Measurements from ENCODE around the gene MGAT4B.
A peak's percentile ranks its signal among the peaks of the same experiment; 100 is the strongest.

The MGAT4B gene

DNA sequence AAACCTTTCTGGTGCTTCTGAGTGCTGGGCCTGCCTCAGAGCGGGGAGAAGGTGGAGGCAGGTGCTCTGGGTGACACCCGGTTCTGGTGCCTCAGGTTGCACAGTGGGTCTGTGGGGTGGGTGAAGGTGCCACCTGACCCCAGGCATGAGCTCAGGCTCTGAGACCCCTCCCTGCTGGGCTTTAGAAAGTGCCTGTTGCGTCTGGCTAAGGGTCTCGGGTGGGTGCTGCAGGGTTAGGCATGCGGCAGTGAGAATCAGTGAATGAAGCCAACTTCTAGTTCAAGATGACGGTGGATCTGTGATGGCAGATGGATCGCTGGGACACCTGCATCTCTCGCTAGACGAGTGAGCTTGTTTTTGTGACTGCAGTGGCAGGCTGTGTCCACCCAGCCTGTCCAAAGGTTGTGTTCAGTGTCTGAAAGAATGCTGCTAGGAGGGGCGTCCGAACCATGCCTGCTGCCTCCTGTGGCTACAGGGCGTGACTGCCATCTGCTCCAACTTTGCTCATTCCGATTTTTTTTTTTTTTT lies 19.1 kb upstream of the MGAT4B start:
- DNase-seq, result no peak

DNA sequence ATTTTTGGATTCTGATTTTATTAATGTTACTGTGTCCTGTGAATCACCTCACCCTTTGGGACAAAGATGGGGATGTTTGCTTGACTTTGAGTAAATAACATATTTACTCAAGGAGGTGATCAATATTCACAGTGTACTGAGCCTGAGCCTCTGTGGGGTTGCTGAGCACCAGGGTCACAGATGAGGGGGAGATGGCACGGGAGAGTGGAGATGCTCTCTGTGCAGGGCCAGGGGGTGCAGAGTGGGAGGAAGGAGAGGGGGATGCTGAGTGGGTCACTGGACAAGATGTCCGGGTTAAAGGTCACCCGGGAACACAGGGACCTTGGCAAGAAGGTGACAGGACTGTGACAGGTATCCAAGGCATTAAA lies 18.1 kb upstream of the MGAT4B start:
- no peak for DNase-seq

- DNase-seq, result no peak
These were observed 17.5 kb upstream of the MGAT4B start for GRCh38 chr5:179823937-179824744.

DNA sequence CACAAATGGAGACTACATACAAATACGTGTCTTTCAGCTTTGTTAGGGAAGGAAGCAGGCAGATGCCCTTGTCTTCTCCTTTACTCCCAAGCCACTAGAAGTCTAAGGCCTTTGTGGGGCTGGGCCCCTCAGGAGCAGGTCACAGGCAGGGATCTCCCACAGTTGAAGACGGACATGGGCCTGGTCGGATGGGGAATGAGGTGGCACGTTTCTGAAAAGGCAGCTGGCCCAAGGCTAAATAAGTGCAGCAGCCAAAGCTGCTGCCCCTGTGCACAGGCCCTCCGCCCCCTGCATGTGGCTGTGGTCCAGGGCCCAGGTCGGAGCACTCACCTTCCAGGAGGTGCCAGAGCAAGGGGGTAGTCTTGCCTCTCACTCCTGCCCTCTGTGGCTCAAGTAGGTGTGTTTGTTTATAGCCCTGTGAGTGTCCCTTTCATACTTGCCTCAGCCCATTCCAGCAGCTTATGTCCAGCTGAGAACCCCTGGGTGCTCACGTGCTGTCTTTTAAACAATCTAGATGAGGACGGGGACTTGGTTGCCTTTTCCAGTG lies 15.9 kb upstream of the MGAT4B start:
- DNase-seq, result no peak

GRCh38 chr5:179822059-179822432 lies 15.4 kb upstream of the MGAT4B start:
- DNase-seq, result no peak

GRCh38 chr5:179821298-179822058 lies 14.8 kb upstream of the MGAT4B start:
- peak; percentile 92 for DNase-seq

DNA sequence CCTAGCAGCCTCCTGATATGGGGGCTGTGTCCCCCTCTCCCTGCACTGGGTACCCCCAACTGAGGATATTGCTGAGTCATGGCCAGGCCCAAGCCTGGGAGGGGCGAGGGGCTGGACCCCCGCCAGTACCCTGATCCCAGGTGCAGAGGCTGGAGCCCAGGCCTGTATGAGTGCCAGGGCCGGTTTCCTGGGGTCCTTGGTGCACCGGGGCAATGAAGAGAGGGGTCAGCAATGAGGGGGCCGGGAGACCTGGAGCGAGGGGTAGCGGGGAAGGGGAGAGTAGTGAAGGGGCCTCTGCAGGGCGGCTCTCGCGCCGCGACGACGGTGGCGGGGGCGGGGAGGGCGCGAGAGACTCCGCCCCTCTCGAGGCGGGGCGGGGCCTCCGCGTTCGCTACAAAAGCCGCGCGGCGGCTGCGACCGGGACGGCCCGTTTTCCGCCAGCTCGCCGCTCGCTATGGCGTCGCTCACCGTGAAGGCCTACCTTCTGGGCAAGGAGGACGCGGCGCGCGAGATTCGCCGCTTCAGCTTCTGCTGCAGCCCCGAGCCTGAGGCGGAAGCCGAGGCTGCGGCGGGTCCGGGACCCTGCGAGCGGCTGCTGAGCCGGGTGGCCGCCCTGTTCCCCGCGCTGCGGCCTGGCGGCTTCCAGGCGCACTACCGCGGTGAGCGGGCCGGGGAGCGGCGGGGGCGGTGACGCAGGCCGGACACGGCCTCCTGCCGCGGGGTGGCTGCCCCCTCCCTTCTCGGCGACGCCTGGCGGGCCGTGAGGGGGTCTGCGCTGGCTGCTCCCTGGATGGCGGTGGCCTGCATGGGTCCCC lies 14.0 kb upstream of the MGAT4B start, which contains the start of gene SQSTM1:
TSS of gene SQSTM1 (plus strand) at position 423 of the 815 bp plus-strand sequence. CDS start at position 455, 32 bp downstream.
- peak; percentile 86 for DNase-seq

DNA sequence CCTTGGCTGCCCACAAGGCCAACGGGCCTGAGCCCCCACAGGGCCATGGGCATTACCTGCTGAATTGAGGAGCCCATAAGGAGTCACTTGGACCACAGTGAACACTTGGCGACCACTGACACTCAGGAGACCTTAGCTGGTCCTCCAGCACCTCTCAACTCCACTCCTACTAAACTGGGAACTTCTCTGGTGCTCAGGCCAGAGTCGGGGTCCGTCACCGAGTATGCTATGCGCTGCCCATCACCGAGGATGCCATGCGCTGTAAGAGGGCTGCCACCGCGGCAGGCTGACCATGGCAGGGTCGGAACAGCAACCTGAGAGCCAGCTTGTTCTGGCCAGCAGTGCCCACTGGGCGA lies 13.4 kb upstream of the MGAT4B start:
- no peak for DNase-seq

DNA sequence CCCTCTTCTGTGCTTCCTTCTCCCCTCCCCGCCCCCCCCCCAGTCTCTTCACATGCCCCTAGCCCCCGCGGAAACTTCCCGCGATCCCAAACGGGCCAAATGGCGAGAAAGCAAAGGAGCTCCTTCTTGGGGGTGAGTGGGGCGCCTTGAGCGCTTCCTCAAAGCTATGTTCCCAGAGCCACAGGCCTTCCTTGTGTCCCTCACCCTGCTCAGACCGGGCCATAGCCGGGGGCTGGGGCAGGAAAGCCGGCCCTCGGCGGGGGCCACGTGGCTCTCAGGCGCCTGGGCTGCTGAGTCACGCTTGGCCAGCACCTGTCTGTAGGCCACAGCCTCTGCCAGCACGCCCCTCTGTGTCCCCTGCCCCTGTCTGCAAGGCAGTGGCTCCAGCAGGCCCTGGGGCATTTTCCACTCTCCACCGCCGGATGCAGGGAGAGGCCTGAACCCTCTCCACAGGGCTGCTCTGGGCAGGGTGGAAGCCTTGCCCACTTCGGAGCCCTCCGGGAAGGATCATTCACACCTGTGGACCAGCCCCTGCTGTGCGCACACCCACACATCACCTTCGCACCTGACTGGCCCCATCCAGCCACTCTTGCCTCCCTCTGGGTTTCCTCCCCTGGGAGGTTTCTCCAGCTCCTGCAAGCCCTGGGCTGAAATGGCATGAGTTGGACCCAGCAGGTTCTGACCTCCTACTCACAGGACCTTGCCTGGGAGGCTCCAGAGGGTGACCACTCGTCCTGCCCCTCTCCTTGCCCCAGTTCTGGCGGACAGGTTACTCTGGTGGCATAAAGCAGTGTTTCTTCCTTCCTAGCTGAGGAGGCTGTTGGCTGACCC lies 12.8 kb upstream of the MGAT4B start:
- DNase-seq, result peak; percentile 43

DNA sequence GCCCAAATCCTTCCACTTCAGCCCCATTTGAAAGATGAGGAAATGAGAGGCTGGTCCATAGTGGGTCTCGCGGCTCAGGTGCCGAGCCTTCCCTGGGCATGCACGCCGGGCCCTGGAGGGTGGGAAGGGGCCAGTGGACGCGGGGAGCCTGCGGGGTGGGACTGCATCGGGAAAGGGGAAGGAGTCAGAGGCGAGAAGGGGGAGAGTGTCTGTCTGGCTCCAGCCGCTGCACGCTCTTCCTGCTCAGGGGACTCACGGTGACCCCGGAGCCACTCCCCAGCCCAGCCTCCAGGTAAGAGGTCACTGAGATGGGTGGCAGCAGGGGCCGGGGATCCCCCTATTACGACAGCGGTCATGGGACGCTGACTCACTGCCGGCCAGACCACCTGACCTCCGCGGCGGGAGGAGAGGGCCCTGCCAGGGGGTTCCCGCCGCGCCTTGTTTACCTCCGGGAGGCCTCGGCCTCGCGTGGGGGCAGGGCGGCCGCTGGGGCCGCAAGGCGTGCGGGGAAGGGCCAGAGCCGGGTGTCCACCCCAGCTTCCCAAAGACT lies 12.2 kb upstream of the MGAT4B start:
- DNase-seq, result peak; percentile 93

DNA sequence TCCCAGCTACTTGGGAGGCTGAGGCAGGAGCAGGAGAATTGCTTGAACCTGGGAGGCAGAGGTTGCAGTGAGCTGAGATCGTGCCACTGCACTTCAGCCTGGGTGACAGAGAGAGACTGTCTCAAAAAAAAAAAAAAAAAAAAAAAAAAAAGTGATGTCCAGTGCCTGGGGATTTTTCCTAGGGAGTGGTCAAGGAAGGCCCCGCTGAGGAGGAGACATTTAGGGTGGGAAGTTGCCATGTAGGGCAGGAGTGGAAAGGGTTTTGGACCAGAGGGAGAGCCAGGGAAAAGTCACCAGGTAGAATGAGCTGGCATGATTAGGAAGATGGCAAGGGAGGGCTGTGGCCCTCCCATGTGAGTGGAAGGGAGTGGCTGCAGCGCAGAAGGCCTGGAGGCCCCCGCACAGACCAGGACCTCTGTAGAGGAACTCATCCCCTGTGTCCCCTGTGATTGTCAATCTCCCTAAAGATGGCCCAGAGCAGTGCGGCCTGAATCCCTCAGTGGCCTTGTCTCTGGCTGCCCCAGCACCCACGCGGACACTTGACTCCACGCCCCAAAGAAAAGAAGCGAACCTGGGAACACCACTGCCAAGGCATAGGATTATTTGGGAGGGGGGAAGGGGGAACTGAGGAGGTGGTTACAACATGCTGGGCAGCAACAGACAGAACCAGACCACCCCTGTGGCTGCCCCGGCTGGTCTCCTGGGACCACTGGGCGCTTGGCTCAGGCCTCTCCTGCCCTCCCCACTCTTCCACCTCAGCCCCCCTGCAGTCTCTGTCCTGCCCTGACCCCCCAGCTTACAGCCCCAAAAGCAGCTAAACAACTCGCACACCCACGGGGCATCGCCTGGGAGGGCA lies 11.5 kb upstream of the MGAT4B start:
- no peak for DNase-seq

GRCh38 chr5:179817470-179817840 lies 10.8 kb upstream of the MGAT4B start:
- DNase-seq, result no peak

GRCh38 chr5:179816796-179817469 lies 10.3 kb upstream of the MGAT4B start:
- DNase-seq, result no peak

DNA sequence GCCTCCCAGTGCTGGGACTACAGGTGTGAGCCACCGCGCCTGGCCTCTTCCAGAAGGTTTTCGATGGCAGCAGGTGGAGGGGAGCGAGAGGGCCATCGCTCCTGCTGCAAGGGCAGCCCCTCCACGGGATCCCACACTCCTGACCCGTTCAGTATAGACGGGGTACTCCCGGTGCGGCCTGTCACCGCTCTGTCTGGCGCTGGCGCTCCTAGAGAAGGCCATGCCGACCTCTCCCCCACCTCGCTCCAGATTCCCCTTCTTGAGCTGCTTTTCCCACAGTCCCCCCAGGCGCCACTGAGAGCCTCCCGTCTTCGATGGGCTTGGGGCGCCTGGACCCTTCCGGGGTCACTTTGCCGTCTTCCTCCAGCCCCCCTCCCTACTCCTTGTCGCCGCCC lies 9.7 kb upstream of the MGAT4B start:
- DNase-seq, result no peak

DNA sequence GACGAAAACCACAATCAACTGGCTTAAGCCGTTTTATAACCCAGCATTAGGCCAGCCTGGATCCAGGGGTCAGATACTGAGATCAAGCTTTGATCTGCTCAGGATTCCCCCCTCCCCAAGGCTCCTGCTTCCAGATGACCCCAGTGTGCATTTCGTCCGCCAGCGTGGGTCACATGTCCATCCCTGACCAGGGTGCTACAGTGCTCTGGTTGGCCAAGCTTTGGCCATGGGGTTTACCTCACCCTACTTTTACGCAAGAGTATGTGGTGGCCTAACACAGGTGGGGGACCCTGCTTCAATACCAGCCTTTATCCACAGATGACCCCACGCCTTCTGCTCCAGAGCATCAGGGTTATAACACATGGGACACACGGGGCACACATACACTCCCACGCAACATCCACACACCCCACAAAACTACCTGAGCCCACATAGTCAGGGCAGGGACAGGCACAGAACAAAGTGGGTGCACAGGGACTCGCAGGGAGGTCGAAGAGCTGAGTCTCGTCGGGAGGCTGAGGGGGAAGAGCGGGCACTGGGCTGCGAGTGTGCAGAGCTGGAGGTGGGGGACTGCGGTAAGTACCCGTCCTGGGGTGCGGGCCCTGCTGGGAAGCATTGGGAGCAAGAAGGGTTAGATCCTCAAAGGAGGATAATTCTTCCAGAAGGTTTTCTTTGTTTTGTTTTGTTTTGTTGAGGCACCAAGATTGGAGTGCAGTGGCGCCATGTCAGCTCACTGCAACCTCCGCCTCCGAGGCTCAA lies 9.0 kb upstream of the MGAT4B start:
- no peak for DNase-seq

DNA sequence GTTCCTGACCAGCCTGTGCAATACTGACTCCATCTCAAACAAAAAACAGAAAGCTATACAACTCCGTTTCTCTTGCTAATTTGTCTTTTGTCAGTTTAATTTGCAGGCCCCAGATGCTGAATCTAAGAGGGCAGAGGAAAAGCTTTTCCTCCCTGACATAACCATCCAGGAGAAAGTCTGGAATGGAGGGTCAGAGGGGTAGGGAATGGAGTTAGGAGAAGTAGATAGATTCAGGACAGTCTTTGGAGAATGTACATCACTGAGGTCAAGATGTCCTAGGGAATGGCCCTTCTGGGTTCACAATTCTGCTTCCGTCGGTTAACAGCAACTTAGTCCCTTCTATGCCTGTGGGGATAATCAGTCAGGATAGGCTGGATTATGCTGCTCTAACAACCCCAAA lies 7.4 kb upstream of the MGAT4B start:
- DNase-seq, result no peak

DNA sequence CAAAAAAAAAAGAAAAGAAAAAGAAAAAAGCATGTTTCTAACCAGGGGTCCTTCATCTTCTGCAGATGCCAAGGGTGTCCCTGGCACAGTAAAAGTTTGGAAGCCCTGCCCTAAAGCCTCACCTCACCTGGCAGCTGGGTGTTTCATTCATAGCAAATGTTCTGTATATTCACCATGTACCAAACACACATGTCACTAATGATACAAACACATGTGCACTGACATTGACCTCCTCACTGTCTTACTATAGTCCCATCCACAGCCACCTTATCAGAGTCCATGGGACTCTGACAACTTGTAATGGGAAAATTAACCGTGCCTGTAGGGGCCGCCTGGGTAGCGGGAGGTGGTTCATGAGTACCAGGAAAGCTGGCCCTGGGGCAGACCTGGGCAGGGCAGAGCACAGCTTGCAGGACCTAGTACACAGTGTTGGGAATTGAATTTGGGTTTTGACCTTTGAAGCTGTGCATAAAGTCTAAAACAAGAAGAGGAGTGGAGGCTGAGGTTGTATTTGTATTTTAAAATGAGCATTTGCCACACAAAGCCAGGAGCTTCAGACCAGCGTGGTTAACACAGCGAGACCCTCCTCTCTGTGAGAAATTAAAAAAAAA lies 6.4 kb upstream of the MGAT4B start:
- no peak for DNase-seq

DNA sequence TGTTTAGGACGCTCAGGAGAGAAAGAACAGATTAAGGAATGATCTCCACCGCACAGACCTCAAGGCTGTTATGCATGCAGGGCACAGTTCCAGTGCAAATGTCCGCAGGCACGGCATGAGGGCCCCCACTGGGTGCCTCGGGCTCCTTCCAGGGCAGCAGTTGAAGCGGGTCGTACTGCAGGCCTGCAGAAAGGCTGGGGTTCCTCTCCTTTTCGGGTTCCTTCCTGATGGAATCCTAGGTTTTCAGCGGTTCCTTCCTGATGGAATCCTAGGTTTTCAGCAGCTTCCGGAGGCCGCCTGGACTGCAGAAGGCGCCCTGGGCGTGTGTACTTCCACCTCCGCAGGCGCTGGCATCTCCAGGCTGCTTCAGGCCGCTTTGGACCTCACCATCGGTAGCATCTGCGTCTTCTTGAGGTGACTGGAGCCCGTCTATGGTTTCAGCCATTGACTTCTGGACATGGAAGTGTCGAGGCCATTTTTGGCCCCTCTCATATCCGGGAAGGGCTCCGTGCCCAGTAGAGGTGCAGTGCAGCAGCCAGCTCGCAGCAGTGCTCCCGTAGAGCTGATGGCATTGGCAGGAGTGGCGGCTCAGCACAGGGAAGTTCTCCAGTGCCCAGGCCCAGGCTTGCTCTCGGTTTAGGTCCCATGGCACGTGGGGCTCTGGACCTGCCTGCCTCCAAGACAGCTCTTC lies 5.6 kb upstream of the MGAT4B start:
- DNase-seq, result no peak

Data from CD4-positive, alpha-beta T cell treated with Interleukin-21 for 1 hour (primary cell).